PC-9 (cell line): ENCODE data around the gene ASTN2. TPM values are rescaled to one million over a fixed set of nuclear protein-coding genes. Genes with fewer than 3 reads are reported as not detected.

Experiments
- BruUV-seq: library from RNA; stranded (reverse); fragments of 400-500 nt; replicated peaks from 2 replicates; lab custom pipeline; 2021; lab: Mats Ljungman, UMichigan
- CTCF ChIA-PET: fragments of 300-600 bp; sonication (Branson Sonifier 250); formaldehyde crosslinking; loops from one replicate; lab custom pipeline; 2022; ENCODE audit warnings: antibody characterized with exemption; lab: Charles Lee
- POLR2A ChIA-PET: fragments of 300-600 bp; sonication (Branson Sonifier 250); formaldehyde crosslinking; loops from one replicate; lab custom pipeline; 2022; ENCODE audit warnings: antibody characterized with exemption; ENCODE audit not compliant: unreplicated experiment; lab: Charles Lee
- DNase-seq, 2 experiments: peaks; one replicate each; pipeline versions ENCODE4 v3.0.0 to v3.0.0-alpha.2; 2015 to 2022; ENCODE audit warnings: mixed read lengths in 1 of 2
- H2AFZ ChIP-seq: fragments of 200-600 bp; sonication (generic); 2 replicates; pipeline ENCODE4 v1.8.1; 2017; ENCODE audit warnings: antibody characterized with exemption
- H3F3A ChIP-seq: fragments of 200-600 bp; sonication (generic); 2 replicates; pipeline ENCODE4 v1.8.1; 2017; ENCODE audit warnings: antibody characterized with exemption, mild to moderate bottlenecking, low read depth; ENCODE audit not compliant: insufficient read depth
- H3K27ac ChIP-seq: fragments of 200-600 bp; sonication (generic); 2 replicates; pipeline ENCODE4 v1.6.1; 2016; ENCODE audit warnings: mixed run types
- H3K27me3 ChIP-seq: fragments of 200-600 bp; sonication (generic); 2 replicates; pipeline ENCODE4 v1.6.1; 2016; ENCODE audit warnings: low read depth, mixed run types; ENCODE audit not compliant: insufficient read depth
- H3K36me3 ChIP-seq: fragments of 200-600 bp; sonication (generic); 2 replicates; pipeline ENCODE4 v1.6.1; 2016; ENCODE audit warnings: low read depth, mixed run types
- H3K4me1 ChIP-seq: fragments of 200-600 bp; sonication (generic); replicated peaks from 2 replicates; pipeline ENCODE4 v1.6.1; 2016; ENCODE audit warnings: mixed run types; ENCODE audit not compliant: insufficient read depth
- H3K4me2 ChIP-seq: fragments of 200-600 bp; sonication (generic); 2 replicates; pipeline ENCODE4 v1.6.1; 2017; ENCODE audit warnings: mixed run types
- H3K4me3 ChIP-seq: fragments of 200-600 bp; sonication (generic); 2 replicates; pipeline ENCODE4 v1.6.1; 2016; ENCODE audit warnings: mixed run types
- H3K79me2 ChIP-seq: fragments of 200-600 bp; sonication (generic); 2 replicates; pipeline ENCODE4 v1.6.1; 2017; ENCODE audit warnings: low read depth, mixed run types
- H3K9me2 ChIP-seq: fragments of 200-600 bp; sonication (generic); 2 replicates; pipeline ENCODE4 v1.8.1; 2017; ENCODE audit warnings: mild to moderate bottlenecking; ENCODE audit not compliant: insufficient read depth
- H3K9me3 ChIP-seq: fragments of 200-600 bp; sonication (generic); 2 replicates; pipeline ENCODE4 v1.8.1; 2016; ENCODE audit warnings: low read depth; ENCODE audit not compliant: insufficient read depth
- H4K20me1 ChIP-seq: fragments of 200-600 bp; sonication (generic); 2 replicates; pipeline ENCODE4 v1.8.1; 2017; ENCODE audit not compliant: insufficient read depth
- EZH2 ChIP-seq: fragments of 200-600 bp; sonication (generic); IDR thresholded peaks from 2 replicates; pipeline ENCODE4 v1.8.0; 2017; ENCODE audit warnings: antibody characterized with exemption, low read depth
- intact Hi-C: fragments of 100-400 bp; cut with micrococcal nuclease; formaldehyde crosslinking; loops from one replicate; pipeline ENCODE4 v1.10.0; 2022; ENCODE audit not compliant: unreplicated experiment
- total RNA-seq: library from RNA; stranded (reverse); gene quantifications from 2 replicates; pipeline ENCODE4 v1.2.3, GENCODE V29; 2021
- TF ChIP-seq, protein P1 (sequence below): fragments of 200-600 bp; sonication (generic); conservative IDR thresholded peaks from 2 replicates; pipeline ENCODE4 v1.6.1; 2017; ENCODE audit warnings: mixed run types, antibody characterized with exemption, mild to moderate bottlenecking, moderate library complexity

The ASTN2 gene
- total RNA-seq, 1 experiment from 2014 or later = 6.2 TPM

DNA sequence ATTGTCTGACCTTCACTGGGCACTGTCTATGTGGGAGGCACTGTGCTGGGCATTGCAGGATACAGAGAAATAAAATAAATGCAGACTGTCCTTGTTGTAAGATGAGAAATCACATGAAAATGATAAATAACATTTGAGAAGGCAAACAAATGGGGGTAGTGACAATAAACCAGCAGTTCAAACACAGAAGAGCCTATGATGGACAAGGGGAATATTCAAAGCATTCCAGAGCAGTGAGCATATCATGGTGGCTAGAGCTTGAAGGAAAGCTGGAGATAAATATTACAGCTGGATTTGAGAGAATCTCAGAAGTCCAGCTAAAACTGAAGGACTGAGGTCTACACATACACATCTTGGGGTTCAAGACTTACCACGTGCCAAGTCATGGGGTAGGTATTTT, 209.9 kb downstream of the ASTN2 start:
- Histone ChIP-seq H3K27ac (no peak overlapping the region), H3K79me2 (no peaks in the 10 kb centered on the region), H3K27me3 (no peaks in the 10 kb centered on the region), H3K4me3 (no peak overlapping the region), H3F3A (no peaks in the 10 kb centered on the region), H3K4me2 (no peak overlapping the region), H3K4me1 (no peaks in the 10 kb centered on the region), H3K9me3 (no peaks in the 10 kb centered on the region), H3K36me3 (no peaks in the 10 kb centered on the region), H2AFZ (no peak overlapping the region), H4K20me1 (no peaks in the 10 kb centered on the region), H3K9me2 (no peaks in the 10 kb centered on the region)
- TF ChIP-seq, protein P1, sequence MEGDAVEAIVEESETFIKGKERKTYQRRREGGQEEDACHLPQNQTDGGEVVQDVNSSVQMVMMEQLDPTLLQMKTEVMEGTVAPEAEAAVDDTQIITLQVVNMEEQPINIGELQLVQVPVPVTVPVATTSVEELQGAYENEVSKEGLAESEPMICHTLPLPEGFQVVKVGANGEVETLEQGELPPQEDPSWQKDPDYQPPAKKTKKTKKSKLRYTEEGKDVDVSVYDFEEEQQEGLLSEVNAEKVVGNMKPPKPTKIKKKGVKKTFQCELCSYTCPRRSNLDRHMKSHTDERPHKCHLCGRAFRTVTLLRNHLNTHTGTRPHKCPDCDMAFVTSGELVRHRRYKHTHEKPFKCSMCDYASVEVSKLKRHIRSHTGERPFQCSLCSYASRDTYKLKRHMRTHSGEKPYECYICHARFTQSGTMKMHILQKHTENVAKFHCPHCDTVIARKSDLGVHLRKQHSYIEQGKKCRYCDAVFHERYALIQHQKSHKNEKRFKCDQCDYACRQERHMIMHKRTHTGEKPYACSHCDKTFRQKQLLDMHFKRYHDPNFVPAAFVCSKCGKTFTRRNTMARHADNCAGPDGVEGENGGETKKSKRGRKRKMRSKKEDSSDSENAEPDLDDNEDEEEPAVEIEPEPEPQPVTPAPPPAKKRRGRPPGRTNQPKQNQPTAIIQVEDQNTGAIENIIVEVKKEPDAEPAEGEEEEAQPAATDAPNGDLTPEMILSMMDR = no peak
- TF ChIP-seq EZH2 = no peak
- BruUV-seq = no TSS peak
- intact Hi-C loops = no loop called here
- CTCF ChIA-PET = no interaction called here
- no peak for DNase-seq
- POLR2A ChIA-PET = interaction anchor here (0.6 kb wide), 1 partner anchor 18 kb away, joined by 4 read pairs; no protein-coding TSS in a partner anchor

DNA sequence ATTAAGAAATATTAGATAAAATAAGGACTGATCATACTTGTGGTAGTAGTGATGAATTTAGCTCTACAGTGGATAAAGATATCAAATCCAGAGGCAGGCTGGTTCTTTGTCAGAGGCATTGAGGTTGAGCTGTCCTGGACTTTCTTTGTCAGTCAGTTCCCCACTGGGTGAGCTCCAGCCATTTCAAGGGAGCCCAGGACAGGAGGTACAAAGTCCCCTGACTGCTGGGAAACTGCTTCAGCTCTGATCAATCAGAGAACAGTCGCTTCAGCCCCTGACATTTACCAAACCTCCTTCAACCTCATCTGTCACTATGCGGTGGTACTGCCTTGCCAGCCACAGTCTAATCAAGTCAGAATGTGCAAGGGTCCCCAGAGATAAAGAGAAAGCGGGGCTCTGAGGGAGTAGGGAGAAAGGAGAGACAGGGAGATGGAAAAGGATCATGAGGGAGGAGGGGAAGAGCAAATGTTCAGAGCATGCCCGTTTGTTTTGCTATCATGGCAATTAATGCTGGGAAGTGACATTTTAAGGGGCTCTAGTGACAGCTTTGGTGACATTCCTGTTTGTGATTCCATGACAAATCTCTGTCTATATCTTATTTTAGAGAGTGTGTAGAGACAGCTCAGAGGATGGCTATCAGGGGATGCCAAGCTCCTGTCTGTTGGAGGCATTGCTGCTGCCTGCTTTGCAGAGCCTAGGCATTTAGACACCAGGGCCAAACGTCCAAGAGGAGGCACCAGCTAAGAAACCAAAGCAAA, 223.2 kb downstream of the ASTN2 start:
- no peak for TF ChIP-seq EZH2
- TF ChIP-seq, protein P1 = no peak
- BruUV-seq = no TSS peak
- Histone ChIP-seq H3K9me3 (no peaks in the 10 kb centered on the region), H3K27me3 (no peaks in the 10 kb centered on the region), H2AFZ (no peak overlapping the region), H3K27ac (no peak overlapping the region), H3K4me3 (no peak overlapping the region), H4K20me1 (no peaks in the 10 kb centered on the region), H3F3A (no peaks in the 10 kb centered on the region), H3K4me2 (no peak overlapping the region), H3K4me1 (no peaks in the 10 kb centered on the region), H3K36me3 (no peaks in the 10 kb centered on the region), H3K79me2 (no peaks in the 10 kb centered on the region), H3K9me2 (no peaks in the 10 kb centered on the region)
- no peak for DNase-seq
- intact Hi-C loops = no loop called here
- POLR2A ChIA-PET = no interaction called here
- CTCF ChIA-PET = no interaction called here

DNA sequence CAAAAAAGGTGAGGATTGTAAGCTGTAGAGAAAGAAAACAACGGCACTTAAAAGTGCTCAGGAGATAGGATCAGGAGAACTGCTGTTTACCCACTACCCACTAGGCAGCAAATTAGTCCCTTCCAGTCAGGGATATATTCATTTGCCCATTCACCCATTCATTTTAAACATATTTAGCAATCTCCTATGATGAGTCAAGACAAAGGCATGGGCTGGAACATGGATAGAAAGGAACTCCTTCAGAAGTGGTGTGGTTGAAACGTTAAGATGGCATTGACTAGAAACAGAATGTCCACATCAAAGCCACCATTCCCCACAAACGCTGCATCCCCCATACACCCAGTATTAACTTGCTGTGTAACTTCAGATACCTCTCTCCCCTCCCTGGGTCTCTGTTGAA, 225.7 kb downstream of the ASTN2 start:
- H3K4me1 ChIP-seq = no peaks in the 10 kb centered on the region
- no peak for DNase-seq
- no peak for TF ChIP-seq EZH2
- H3K79me2 ChIP-seq = no peaks in the 10 kb centered on the region
- no peak overlapping the region for H2AFZ ChIP-seq
- H3K4me3 ChIP-seq = no peak overlapping the region
- no peaks in the 10 kb centered on the region for H3K9me2 ChIP-seq
- no peaks in the 10 kb centered on the region for H4K20me1 ChIP-seq
- ChIA-PET CTCF (no interaction called here), POLR2A (no interaction called here)
- no peak overlapping the region for H3K4me2 ChIP-seq
- no peaks in the 10 kb centered on the region for H3F3A ChIP-seq
- H3K36me3 ChIP-seq = no peaks in the 10 kb centered on the region
- no peak overlapping the region for H3K27ac ChIP-seq
- 0 out of 2 replicates have a peak, but pooled peaks cover 5% of the 10 kb centered on the region for H3K27me3 ChIP-seq
- BruUV-seq = no TSS peak
- intact Hi-C loops = no loop called here
- H3K9me3 ChIP-seq = no peaks in the 10 kb centered on the region
